Erythroblast (primary cell): ENCODE results near the gene CYP26A1.

Source experiments
- GATA1 ChIP-seq: IDR thresholded peaks from 2 replicates; pipeline ENCODE4 v1.6.1; 2011; ENCODE audit warnings: low read depth, mild to moderate bottlenecking, control low read depth, low read length, moderate library complexity
- POLR2A ChIP-seq: IDR thresholded peaks from 2 replicates; pipeline ENCODE4 v1.6.1; 2011; ENCODE audit warnings: mild to moderate bottlenecking, low read length

- TF ChIP-seq POLR2A (no peak), GATA1 (no peak)
Observed at GRCh38 chr10:93054486-93054885, 19.2 kb upstream of the CYP26A1 start.
